NT2/D1 (cell line): Measurements from ENCODE around the gene TMEM40.

ENCODE experiments used
- SUZ12 ChIP-seq: IDR thresholded peaks from 2 replicates; pipeline ENCODE4 v1.6.1; 2011; ENCODE audit not compliant: insufficient read length, insufficient read depth; ENCODE audit errors: extremely low read depth
- YY1 ChIP-seq: IDR thresholded peaks from 2 replicates; pipeline ENCODE4 v1.6.1; 2011; ENCODE audit not compliant: insufficient read length, insufficient read depth
- ZNF274 ChIP-seq: IDR thresholded peaks from 2 replicates; pipeline ENCODE4 v1.6.1; 2011; ENCODE audit warnings: mild to moderate bottlenecking, low read depth, low read length

- TF ChIP-seq YY1 (no peak), ZNF274 (no peak), SUZ12 (no peak)
These were observed 7.0 kb downstream of the TMEM40 start for GRCh38 chr3:12752102-12752501.
